ENCODE results near the gene CASZ1.

The CASZ1 gene, protein sequence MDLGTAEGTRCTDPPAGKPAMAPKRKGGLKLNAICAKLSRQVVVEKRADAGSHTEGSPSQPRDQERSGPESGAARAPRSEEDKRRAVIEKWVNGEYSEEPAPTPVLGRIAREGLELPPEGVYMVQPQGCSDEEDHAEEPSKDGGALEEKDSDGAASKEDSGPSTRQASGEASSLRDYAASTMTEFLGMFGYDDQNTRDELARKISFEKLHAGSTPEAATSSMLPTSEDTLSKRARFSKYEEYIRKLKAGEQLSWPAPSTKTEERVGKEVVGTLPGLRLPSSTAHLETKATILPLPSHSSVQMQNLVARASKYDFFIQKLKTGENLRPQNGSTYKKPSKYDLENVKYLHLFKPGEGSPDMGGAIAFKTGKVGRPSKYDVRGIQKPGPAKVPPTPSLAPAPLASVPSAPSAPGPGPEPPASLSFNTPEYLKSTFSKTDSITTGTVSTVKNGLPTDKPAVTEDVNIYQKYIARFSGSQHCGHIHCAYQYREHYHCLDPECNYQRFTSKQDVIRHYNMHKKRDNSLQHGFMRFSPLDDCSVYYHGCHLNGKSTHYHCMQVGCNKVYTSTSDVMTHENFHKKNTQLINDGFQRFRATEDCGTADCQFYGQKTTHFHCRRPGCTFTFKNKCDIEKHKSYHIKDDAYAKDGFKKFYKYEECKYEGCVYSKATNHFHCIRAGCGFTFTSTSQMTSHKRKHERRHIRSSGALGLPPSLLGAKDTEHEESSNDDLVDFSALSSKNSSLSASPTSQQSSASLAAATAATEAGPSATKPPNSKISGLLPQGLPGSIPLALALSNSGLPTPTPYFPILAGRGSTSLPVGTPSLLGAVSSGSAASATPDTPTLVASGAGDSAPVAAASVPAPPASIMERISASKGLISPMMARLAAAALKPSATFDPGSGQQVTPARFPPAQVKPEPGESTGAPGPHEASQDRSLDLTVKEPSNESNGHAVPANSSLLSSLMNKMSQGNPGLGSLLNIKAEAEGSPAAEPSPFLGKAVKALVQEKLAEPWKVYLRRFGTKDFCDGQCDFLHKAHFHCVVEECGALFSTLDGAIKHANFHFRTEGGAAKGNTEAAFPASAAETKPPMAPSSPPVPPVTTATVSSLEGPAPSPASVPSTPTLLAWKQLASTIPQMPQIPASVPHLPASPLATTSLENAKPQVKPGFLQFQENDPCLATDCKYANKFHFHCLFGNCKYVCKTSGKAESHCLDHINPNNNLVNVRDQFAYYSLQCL (N-terminal part only)

DNA sequence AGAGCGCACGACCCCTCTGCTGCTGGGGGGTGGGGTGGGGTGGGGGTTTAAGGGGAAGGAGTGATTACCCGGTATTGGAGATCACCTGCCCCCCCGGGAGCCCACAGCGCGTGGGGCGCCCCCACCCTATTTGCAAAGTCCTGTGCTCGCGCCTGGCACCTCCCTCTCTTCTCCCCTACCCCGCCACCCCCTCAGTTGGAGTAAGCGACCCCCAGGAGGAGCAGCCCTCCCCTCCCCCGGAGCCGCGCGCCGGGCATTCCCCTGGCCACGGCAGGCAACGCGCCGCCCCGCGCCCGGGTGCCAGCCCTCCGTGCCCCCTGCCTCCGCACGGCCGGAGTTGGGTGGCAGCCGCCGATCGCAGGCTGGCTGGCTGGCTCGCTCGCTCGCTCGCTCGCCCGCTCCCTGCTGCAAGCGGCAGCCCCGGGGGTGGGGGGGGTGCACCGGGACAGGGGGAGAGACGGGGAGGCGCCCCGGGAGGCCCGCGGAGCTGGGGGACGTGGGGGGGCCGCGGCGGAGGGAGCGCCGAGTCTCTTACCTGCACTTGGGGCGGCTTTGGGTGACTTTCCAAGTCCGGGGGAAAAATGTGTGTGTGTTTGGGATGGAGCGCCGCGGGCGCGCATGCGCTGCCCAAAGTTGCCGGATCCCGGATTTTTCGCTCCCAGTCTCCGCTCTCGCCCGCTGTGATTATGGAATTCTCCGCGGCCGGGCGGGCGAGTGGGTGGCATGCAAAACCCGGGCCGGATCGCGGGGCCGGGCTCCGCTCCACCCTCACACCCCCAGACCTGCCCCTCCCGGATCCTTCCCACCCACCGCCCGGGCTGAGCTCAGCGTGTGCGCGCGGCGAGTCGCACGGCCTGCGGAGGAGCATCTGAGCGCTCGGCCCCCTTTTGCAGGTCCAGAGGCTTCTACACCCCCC lies at the start of gene CASZ1:
CASZ1 (minus strand) TSS at position 618 of the 916 bp plus-strand sequence. CDS start 102,757 bp downstream, outside the sequence.
- peak; percentile 93 for DNase-seq

DNA sequence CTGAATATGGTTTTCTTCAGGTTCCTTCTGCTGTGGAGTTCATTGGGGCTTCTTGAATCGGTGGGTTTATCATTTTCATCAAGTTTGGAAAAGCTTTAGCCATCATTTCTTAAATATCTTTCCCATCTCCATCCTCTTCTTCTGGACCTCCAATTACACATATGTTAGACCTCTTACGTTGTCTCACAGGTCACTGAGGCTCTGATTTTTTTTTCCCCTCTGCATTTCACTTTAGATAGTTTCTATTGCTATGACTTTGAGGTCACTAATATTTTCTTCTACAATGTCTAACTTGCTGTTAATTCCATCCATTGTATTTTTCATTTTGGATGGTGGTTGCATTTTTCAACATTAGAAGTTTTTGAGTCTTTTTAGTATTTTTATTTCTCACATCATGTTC lies 47.3 kb upstream of the CASZ1 start:
- DNase-seq: no peak

DNA sequence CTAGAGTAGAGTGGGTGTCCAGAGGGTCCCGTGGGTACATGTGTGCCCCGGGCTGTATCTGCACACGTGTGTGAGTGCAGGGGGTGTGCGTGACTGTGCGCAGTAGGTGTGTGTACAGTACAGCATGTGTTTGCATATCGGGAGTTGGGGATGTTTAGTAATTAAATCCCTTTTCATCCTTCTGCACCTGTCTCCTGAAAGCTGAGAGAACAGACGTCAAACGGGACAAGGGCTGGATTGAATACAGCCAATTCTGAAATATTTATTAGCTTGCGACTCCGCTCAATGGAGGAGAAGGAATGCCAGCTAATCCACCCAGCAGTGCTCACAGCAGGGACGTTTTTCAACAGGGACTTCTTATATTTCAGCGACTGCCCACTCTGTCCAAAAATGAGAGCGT lies 44.7 kb upstream of the CASZ1 start:
- DNase-seq: peak; percentile 82

DNA sequence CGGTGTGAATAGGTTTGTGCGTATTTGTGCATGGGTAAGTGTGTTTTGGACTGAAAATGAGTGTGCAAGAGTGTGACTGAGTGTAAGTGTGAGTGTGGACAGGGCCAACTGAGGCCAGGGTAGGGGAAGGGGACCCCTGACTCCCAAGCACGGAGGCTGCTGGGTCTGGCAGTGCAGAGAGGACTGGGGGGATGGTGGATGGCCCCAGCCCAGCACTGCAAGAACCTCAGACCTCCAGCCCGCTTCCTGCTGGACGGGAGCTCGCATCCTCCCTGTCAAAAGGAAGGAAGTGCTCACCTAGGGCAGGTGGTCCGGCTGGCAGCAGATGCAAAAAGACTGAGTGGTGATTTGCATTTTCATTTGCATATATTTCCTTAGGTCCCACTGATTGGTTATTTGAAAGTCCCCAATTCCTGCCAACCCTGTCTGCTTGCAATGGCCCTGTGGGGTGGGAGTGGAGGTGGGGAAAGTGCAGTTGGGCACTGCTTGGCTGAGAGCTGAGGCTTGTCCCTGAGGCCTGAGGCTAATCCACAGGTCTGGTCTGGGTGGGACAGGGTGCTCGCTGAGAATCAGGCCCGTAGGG lies 42.8 kb upstream of the CASZ1 start:
- DNase-seq: no peak

DNA sequence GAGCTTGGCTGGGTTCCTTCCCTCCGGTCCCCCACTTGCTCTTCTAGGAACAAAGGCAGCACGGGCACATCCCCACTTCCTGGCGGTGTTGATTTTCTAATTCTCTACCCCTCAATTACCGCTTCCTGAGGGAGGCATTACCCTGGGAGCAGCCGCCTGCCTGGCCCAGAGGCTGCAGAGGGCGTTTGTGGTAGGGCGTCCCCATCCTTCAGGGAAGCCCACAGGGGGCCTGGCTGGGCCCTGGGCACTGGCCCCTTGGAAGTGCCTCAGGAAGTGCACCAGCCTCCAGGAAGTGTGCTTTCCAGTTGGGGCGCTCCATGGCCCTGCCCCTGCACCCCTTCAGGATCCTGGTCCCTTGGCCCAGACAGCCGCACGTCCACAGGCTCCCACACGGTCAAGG lies 42.1 kb upstream of the CASZ1 start:
- peak; percentile 33 for DNase-seq

DNA sequence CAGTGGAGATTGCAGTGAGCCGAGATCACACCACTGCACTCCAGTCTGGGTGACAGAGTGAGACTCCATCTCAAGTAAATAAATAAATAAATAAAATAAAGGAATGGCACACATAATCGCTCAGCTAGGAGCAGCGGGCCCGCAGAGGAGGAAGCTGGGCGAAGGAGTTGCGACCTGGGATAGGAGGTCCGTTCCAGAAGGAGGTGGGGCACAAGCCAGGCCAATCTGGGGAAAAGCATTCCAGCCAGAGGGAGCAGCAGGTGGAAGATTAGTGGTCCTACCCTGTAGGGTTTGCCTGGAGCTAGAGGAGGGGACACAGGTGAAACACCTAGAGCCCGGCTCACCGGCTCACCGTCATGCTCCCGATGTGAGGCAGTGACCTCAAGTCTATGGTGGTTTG lies 40.3 kb upstream of the CASZ1 start:
- DNase-seq: no peak

DNA sequence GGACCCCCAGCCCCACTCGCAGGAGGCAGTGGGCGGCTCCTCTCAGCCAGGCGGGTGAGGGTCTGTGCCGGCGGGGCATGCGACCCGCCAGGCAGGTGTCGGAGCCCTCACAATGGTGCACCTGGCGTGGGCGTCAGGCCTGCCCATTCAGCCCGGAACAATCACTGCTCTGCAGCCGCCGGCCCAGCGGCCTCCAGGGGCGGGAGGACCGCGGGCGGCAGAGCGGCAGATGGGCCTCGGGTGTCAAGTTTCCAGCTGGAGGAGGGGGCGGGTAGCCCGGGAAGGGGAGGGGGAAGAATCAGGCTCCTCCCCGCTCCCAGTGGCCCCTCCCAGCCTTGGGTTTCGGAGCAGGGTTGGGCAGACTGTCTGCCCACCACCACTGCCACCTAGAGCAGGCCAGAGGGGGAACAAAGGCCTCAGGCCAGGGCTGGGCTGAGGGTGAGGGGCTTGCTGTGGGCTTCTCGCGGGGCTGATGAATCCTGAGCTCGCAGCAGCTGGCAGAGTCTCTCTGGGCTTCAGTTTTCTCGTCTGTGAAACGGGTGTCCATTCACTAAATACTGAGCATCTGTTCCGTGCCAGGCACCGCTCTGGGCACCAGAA lies 39.5 kb upstream of the CASZ1 start:
- peak; percentile 94 for DNase-seq

DNA sequence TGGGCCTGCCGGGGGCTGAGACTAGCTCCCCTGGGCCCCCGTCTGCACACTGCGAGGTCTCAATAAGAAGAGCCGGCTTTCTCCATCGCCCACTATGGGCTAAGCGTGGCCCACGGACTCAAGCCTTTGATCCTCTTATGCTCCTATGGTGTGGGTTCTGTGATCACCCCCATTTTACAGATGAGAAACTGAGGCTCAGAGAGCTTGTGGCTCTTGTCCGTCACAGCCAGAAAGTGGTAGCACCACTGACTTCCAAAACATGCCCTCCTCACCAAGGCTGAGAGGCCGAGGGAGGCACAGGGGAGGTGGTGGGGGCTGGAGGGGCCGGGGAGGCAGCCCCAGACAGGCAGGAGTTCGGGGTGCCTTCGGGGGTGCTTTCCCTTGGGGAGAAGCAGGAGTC lies 39.0 kb upstream of the CASZ1 start:
- DNase-seq: no peak

DNA sequence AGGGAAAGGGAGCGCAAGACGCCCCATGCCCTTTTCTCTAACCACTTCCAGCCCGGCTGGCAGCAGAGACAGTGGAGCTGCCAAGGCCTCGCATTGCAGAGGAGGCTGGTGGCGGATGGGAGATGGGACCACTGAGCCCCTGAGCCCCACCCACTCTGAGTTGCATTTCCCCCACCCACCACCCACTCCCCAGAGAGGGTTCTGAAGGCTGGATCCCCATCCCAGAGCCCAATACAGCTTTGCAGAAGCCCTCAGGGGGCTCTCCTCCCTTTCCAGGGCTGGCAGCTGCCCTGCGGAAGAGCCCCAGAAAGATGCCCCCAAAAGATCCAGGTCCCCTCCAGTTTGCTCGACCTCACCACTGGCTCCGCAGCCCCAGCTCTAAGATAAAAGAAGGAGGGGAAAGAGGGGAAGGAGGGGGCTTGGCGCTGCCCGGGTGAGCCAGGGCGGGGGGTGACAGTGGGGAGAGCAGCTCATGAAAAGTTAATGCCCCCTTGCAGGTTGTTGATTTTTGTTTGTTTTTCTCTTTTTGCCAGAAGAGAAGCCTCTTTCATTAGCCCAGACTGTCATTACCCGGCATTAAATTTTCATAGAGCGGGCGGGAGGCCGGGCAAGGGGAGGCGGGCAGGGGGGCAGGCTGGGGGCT lies 38.4 kb upstream of the CASZ1 start:
- peak; percentile 24 for DNase-seq

DNA sequence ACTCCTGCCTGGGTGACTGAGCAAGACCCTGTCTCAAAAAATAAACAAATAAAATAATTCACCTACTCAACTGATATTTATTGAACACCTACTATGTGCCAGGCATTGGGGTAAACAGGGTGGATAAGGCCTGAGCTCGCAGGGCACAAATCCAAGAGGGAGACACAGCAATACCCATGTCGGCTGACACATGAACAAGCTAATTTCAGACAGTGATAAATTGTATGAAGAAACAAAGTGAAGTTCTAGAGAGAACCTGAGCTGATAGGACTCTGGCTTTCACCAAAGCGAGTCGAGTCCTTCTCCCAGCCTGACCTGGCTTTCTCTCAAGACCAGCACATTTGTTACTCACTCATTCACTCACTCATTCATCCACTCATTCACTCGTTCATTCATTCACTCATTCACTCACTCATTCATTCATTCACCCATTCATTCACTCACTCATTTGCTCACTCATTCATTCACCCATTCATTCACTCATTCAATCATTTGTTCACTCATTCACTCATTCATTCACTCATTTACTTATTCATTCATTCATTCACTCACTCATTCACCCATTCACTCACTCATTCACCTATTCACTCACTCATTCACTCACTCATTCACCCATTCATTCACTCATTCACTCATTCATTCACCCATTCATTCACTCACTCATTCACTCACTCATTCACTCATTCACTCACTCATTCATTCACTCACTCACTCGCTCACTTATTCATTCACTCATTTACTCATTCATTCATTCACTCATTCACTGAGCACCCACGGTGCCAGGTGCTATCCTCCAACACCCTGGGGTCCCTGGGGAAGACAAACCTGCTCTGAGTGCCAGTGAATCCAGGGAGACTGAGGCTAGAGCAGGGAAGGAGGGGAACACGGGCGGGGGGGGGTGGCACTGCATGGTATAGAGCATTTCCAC lies 37.4 kb upstream of the CASZ1 start:
- DNase-seq: peak; percentile 28

DNA sequence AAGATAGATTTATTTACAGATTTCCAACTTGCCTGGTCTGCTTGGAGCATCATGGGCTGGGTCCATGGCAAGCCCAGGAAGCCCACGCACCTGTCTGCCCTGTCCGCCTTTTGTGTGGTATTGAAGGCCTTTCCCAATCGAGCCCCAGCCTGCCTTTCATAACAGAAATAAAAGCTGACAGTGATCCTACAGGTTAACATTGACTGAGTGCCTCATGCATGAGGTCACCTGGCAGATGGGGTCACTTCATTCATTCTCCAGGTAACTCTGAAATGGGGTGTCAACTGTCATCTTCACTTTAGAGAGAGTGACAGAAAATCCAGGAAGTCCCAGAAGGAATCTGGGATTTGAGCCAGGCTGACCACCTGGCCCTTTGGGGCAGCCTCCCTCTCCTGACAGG lies 36.3 kb upstream of the CASZ1 start:
- DNase-seq: peak; percentile 73

DNA sequence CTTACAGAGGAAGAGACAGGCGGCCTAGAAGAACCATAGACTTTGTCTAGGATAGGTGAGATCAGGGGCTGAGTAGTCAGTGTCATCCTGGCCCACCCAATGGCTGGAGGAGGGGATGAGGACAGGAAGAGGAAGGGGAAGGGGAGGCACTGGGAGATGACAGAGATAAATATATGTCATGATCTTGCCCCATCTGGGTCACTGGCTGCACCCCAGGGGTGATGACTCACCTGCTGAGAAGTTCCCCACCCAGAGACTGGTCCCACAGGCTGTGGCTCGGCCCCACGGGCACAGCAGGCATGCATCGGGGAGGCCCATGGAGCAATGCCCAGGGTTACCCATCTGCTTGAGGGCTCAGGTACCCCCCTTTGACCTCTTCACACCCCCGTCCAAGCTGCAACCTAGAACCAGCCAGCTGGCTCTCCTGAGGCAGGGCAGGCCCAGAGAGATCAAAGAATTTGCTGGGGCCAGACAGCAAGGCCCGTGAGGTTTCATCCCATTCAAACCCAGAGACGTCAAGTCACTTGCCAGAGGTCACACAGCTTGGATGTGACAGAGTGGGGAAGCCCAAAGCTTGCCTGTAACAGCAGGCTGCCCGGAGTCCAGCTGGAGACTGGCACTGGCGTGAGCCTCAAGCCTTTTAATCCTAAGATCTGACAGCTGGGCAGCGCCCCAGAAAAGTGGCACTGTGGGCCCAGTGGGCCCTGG lies 34.7 kb upstream of the CASZ1 start:
- DNase-seq: no peak

DNA sequence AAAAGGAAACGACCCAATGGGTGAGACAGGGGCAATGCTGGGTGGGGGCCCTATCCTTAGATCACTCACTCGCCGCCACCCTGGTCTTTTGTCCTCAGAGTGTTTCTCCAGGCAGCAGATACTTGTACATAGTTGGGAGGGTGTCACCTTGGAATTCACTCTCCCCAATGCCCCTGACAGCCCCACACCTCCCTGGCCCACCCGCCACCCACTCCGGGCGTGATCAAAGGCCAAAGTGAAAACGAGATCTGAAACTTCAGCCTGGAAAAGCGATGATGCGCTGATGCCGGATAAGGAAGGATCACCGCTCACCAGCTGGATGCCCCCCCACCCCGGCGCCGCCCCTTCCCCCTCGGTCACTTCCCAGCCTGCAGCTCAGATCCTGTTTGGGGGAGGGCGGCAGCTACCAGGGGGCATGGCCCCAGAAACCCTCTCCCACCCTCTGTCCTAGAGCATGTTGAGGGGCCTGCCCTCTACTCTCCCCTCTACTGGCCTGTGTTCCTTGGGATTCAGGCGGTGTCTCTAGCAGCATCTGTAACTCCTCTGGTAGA lies 33.6 kb upstream of the CASZ1 start:
- no peak for DNase-seq

DNA sequence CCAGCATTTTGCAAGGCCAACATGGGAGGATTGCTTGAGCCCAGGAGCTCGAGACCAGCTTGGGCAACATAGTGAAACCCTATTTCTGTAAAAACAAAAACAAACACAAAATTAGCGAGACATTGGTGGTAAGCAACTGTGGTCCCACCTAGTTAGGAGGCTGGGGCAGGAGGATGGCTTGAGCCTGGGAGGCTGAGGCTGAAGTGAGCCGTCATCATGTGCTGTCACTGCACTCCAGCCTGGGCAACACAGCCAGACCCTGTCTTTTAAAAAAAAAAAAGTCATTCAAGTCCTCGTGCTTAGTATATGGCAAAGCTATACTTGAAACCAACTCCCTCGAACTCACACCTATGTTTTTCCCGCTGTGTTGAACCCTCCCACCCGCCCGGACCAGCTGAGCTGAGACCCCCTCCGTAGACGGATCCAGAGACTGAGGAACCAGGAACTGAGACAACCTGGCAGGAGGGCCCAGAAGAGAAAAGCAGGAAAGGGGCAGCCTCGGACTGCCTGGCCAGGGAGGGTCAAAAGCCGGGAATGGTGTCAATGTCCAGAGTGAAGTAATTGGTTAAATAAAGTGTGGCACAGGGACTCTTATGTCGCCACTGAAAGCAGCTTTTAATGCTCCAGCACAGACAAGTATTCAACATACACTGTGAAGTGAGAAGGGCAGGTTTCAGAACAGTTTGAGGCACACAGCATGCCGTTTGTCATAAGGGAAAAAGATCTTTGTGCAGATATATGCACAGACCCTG lies 32.8 kb upstream of the CASZ1 start:
- no peak for DNase-seq

DNA sequence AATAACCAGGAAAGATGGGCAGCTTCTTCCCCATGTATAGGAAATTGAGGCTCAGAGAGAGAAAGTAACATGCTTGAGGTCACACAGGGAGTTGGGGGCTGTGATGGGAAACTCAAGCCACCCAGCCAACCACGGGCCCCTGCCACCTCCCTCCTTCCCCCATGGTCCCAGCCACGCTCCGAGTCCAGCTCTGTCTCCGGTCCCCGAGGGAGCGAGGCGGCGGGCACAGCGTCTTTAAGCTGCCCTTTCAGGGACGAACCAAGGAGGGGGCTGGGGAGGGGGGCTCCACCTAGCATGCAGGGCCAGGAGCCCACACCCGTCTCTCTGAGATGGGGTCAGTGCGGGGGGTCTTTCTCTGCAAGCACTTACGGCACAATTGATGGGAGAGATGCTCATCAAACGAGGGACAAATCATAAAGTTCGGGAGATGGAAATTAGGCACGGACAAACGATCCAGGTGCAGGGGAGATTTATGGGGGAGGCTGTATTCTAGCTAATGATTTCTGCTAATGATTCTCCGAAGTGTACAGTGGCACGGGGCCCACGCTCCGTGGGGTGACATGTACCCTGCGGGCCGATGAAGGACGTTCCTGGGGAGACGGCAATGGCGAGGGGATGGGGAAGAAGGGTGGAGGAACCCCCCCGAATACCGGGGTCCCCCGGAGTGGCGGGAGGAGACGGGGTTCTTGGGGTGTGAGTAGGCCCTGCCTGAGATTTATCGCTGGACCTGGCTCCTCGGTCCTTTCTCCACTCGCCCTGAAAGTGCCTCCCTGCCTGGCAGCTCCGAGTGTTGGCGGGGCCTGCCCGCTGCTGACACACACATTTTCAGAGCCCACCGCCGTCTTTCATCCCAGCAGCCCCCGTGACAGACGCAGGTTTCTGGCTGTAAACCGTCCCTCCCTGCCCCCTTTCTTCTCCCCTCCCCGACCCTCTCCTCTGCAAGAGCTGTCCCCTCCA lies 31.2 kb upstream of the CASZ1 start:
- DNase-seq: no peak

DNA sequence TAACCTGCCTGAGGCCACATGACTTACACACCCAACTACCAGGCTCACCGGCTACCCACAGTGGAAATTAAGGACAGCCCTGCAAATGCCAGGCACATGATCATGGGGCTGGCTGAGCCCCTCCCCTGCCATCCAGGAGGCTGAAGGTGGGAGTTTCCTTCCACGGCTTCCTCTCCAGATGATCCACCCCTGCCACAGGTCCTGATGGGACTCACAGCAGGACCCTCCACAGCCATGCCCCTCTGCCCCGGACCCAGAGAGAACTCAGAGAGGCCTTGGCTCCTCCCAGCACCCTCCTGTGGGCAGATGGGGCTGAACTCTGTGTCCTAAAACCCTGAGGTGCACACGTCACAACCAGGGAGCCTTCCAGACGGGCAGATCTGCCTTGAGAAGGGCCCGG lies 29.1 kb upstream of the CASZ1 start:
- no peak for DNase-seq
